ENCODE measurements around the gene MTMR1.

DNA sequence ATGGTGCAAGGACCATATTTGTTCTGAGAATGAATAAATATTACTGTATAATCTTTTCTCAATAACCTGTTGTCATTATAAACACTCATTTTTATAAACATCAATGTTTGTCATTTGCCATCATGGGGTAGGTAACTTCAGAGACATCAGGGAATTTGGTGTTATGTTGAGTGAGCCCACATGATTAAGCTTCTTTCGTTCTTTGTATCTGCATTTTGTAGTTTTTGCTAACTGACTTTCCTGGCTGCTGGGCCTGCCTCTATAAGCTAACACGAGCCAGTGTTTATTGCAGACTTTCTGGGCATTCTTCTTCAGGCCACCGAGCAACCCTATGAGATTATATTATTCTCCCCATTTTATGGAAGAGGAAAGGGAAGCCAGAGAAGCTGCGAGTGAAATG is 48.8 kb upstream of the MTMR1 start:
- TF ChIP-seq TAF1 (IDR thresholded peaks at IDR 0.05; ENCODE audit: borderline replicate concordance, insufficient read depth, low read length) (no peak), POLR2AphosphoS5 (IDR thresholded peaks at IDR 0.05; ENCODE audit: low read depth, low read length) (no peak)
